Stimulated activated CD8-positive, alpha-beta memory T cell treated with anti-CD3 and anti-CD28 coated beads, Interleukin-7, amount 100 ng/mL, for 1 hour (primary cell): ENCODE results near the gene PRSS12.
"Not testable (repeated sequence)": the region's sequence is repeated elsewhere in the genome, so short reads cannot be mapped to it uniquely, and the experiment has no call there.

Source experiments
- DNase-seq, 2 donors: peaks; one replicate each; pipeline ENCODE4 v3.0.0-alpha.2; 2020; ENCODE audit warnings: low read depth in 2 of 2

Gene PRSS12, protein sequence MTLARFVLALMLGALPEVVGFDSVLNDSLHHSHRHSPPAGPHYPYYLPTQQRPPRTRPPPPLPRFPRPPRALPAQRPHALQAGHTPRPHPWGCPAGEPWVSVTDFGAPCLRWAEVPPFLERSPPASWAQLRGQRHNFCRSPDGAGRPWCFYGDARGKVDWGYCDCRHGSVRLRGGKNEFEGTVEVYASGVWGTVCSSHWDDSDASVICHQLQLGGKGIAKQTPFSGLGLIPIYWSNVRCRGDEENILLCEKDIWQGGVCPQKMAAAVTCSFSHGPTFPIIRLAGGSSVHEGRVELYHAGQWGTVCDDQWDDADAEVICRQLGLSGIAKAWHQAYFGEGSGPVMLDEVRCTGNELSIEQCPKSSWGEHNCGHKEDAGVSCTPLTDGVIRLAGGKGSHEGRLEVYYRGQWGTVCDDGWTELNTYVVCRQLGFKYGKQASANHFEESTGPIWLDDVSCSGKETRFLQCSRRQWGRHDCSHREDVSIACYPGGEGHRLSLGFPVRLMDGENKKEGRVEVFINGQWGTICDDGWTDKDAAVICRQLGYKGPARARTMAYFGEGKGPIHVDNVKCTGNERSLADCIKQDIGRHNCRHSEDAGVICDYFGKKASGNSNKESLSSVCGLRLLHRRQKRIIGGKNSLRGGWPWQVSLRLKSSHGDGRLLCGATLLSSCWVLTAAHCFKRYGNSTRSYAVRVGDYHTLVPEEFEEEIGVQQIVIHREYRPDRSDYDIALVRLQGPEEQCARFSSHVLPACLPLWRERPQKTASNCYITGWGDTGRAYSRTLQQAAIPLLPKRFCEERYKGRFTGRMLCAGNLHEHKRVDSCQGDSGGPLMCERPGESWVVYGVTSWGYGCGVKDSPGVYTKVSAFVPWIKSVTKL

DNA sequence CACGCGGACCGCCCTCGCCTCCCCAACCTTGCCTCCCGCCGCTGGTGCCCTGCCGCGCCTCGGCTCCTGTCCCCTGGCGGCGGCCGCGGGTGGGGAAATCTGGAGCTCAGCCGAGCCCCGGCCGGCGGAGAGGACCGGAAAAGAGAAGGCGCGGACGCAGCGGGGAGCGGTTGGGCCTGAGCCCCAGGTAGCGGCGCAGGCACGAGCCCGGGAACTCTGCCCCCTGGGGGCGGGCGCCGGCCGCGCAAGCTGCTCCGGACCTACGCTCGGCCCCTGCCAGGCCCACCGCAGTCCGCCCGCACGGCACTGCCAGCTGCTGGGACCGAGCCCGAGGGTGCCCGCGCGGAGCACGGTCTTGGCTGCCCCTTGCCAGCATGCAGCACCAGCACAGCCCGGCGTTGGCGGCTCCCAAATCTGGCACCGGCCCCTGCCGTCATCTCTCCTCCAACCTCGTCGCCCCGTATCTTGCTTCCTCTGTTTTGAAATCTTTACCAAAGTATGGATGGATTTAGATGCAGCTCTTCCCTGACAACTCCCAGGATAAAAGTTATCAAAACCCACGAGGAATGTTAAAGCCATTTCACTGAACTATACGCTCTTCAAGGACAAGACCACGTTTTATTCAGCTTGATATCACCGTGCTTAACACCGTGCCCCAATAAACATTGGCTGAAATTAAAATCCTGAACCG, at the start of gene PRSS12:
Gene PRSS12 (minus strand): TSS at position 161 of the 691 bp plus-strand sequence. CDS start 283 bp downstream, outside the sequence.
- DNase-seq = no peak

DNA sequence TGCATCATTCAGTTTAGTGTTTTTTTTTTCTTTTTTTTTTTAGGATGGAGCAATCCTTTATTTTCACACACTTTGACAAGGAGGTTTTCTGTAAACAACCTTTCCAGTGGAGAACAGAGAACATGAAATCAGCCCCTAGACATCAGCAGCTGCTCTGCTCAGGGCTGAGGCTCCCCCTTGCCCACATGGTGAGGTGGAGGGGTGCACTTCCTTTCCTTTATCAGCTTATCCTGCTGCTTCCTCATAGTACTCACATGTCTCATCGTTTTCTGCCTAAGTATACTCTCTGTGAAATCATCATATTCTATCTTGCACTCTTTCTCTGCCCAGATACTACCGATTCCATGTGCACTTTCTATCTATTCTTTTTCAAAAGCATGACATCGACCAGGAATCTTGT, 47.6 kb upstream of the PRSS12 start:
- no peak for DNase-seq

DNA sequence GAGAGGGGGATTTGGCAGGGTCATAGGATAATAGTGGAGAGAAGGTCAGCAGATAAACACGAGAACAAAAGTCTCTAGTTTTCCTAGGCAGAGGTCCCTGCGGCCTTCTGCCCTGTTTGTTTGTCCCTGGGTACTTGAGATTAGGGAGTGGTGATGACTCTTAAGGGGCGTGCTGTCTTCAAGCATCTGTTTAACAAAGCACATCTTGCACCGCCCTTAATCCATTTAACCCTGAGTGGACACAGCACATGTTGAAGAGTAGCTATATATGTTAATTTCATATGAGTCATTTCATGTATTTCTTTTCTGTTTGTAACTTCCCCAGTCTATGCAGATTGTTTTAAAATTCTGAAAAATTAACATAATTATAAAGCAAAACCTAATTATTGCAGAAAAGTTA, 47.1 kb upstream of the PRSS12 start:
- not testable (repeated sequence) for DNase-seq

DNA sequence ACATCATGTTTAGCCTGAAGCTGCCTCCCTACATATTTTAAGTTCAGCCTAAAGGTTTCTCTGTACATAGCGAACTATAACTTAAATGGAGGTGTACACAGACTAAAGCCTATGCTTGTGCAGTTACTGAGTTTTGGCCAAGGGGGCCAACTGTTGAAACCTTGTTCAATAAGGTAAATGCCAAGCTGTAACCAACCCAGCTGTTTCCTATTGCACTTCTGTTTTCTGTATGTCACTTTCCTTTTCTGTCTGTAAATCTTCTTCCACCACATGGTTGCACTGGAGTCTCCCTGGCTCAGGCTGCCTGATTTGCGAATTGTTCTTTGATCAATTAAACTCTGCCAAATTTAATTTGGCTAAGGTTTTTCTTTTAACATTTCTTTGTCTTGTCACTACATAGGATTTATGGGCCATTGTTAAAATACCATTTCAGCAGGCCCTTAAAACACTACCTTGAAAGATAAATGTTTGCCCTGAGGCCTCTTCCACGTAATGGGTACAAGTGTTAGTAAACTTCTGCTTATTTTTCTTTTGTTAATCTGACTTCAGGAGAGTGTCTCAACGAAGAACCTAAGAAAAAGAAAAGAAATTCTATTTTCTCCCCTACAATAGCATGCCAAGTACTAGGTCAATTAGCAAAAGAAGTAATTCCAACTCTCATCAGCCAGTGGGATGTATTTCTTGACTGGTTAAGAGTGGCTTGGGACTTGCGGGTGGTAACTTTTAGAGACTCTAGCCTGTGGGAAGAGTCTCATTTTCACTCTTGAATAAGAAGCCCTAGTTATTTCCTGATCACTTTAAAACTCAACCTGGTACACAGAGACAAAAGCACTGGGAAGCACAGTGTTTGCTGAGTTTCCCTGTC, 45.7 kb upstream of the PRSS12 start:
- DNase-seq = no peak

DNA sequence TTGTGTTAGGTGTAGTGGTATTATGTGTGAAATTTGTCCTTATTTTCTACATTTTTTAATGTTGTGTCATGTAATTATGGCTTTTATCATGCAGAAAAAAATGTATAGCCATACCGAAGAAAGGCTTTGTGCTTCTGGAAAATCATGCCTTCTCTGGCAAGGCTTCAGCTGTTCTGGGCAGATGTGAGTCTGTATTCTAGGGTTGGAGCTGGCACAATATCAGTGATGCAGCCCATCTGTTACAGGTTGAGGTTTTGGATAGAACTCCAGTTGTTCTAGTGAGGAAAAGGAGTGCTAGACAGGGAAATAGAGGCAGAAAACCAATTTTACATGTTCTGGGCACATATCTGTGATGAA, 44.8 kb upstream of the PRSS12 start:
- DNase-seq = no peak

DNA sequence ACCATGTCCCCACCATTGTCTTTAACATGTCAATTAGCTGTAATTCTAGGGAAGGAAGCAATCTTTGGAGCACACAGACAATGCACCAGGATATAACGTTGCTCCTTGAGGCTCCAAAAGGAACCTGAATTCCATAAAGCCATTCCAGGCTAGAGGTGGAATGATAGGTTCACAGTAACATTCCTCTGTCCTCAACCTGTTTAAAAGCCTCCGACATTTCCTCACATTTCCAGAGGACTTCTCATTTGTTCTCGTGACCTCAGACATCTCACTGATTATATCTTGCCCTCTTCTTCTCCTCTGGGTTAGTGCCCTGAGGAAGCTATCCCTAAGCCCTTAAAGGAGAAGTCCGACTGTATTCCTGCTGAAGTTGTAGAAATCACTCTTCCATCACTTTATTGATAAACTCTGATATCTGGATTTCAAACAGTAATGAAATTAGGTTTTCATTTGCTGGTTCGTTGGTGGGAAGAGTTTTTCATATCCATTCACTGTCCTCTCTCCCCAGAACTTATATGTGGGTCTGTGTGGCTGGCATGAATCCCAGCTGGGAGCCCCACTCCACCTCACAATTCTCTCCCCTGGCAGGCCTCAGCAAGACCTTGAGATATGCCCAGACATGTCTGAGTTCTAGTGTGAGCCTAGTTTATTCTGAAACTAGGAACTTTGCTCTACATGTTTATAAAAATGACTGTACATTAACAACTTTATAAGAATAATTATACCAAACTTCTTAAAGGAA, 44.2 kb upstream of the PRSS12 start:
- no peak for DNase-seq

DNA sequence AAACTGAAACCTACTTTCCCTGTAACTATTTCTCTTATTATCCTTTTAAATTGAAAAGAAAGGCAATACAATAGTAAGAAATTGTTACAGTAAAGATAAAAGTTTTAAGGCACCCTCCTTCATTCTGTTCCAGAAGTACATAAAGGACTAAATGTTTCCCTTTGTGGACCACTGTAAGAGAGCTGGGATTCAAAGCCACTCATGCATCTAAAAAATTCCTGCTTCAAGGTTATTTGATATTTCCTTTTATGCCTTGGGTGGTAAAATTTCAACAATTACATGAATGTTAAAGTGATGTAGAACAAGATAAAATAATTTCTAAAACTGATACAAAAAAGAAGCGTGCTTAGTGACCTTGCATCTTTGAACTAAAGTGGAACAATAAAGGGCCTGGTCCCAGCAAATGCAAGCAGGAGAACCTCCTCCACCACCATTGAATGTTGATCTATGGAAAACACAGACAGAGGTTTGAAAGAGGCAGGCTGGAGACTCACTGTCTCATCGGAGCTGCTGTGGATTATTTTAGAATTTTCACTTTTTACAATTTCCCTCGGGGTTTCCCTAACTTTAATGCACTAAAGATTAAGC, 42.3 kb upstream of the PRSS12 start:
- DNase-seq = no peak

DNA sequence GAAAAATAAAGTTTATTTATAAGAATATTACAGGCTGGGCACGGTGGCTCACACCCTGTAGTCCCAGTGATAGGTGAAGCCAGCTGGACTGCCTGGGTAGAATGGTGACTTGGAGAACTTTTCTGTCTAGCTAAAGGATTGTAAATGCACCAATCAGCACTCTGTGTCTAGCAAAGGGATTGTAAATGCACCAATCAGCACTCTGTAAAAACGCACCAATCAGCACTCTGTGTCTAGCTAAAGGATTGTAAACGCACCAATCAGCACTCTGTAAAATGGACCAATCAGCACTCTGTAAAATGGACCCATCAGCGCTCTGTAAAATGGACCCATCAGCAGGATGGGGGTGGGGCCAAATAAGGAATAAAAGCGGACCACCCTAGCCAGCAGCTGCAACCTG, 39.7 kb upstream of the PRSS12 start:
- DNase-seq = not testable (repeated sequence)

DNA sequence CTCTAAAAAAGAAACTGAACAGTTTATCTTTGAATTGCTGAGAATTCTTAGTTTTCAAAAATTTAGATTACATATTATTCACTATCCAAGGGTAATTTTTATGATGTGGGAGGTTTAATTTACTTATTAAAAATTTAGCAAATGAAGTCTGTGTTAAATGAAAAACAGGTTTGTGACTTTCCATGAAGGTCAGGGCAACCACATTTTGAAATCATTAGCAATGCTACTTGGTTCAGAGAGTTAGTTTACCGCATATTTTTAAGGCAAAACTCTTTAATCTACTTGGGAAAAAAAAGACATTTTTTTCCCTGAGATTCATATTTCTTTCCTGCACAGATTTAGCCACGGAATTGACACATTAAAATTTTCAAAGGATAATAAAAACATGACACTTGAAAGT, 37.3 kb upstream of the PRSS12 start:
- no peak for DNase-seq

DNA sequence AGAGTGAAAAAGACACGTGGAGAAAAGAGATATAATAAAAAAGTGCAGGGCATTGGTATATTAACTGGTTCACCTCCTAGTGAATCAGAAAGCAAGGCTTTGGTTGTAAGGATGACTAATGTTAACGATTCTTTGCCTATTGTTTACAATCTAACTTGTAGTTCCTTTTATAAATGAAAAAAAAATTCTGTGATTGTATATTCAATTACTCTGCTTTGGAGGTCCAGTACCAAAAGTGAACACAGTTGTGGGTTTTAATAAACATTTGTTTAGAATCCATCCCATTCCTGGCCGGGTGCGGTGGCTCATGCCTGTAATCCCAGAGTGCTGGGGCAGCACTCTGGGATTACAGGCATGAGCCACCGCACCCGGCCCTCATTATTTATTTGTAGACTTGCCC, 36.9 kb upstream of the PRSS12 start:
- no peak for DNase-seq

DNA sequence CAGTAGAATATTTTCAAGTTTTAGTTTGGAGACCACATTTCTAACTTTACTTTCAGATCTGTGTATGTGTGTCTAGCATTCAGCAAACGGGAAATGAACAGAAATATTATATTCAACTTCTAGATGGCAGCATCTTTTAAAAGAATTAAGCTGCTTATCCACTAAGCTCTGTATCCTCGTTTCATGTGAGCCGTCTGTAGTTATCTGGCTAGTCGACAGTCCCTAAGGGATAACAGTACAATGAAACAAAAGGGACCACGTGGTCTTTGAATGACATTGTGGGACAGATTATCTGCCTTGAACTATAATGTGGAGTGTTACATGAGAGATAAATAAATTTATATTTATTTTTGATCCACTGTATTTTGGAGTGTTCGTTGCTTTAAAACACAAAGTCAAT, 35.8 kb upstream of the PRSS12 start:
- DNase-seq = no peak

DNA sequence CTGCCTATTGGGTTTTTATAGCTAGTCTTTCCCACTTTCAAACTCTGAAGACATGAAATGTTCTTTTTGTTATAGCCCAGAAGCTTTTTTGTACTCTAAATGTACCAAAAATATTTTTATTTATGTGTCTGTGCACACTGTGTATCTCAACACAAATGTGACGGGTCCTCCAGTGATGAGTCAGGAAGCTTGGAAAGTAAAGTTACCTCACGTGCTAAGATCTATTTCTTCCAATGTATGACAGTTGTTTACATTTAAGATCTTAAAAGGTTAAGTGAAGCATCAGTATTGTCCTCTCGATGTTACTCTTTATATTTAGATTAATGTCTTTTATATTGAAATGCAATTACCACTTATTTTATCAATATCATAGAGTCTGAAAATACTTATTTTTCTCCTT, 29.1 kb upstream of the PRSS12 start:
- no peak for DNase-seq

DNA sequence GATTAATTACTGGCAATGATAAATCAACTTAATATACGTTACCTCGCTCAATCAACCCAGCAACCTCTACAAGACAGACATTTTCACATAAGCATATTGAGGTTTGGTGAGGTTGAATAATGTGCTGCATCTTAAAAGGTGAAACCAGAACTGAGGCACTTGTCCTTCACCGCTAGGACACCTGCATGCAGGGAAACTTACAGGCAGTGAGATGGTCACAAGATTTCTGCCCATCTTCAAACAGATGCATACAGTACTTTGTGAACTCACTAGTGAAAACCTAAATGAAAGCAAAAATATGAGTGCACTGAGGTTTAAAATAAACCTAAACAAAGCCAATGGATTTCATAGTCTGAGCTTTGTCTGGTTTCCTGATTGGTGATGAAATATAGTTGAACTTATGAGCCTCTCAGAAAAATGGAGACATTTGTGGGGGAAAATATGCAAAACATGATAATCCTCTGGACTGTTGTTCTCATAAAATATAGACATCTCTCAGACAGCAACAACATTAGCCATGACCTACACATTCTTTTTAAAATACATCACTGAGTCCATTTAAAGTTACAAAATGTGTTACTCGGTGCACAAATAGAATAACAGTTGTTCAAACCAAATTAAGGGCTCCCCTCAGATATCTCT, 20.9 kb upstream of the PRSS12 start:
- DNase-seq = no peak

DNA sequence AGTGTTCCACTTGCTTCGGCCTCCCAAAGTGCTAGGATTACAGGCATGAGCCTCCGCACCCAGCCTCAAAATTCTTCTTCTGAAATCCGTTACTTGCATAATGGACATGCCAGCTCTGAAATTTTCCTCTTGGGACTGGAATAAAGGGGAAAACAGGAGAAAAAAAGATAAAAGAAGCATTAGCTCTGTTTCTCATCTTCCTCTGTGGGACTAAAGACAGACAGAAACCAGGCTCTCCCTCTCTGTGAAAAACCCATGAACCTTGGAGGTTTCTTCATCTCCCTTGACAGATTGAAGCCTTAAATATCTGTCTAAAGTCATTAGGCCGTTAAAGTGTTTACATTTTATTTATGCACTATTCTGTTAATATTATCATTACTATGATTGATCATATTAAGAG, 19.4 kb upstream of the PRSS12 start:
- no peak for DNase-seq

DNA sequence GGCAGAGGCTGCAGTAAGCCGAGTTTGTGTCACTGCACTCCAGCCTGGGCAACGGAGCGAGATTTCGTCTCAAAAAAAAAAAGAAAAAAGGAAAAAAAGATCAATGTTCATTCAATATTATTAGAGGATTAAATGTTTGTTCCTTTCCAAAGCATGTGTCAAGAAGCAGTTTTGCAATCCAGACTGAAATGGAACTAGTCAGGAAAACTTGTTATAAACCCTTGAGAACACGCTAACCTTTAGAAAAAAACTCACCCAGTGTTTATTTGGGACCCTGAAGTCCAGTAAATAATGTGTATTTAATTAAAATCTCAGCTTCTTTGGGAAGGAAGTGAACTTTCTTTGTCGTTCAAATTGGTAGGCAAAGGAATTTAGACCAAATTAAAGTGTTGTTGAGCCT, 16.4 kb upstream of the PRSS12 start:
- no peak for DNase-seq

DNA sequence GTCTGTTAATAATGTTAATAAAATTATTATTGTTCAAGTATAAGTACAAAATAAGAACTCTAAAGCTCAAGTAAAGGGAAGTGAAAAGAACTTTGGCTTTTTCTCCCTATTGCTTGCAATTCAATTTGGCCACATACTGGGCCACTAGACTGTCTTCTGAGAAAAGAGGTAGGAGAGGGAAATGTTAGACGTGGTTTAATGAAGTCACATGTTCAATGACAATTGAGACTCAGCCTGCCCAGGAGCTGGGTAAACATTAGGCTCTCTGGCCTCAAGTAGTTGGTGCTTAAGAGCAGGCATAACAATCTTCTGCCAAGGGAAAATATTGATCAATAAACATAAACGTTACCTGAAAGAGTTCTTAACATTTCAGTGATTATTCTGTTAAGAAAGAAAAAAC, 15.1 kb upstream of the PRSS12 start:
- DNase-seq = no peak

DNA sequence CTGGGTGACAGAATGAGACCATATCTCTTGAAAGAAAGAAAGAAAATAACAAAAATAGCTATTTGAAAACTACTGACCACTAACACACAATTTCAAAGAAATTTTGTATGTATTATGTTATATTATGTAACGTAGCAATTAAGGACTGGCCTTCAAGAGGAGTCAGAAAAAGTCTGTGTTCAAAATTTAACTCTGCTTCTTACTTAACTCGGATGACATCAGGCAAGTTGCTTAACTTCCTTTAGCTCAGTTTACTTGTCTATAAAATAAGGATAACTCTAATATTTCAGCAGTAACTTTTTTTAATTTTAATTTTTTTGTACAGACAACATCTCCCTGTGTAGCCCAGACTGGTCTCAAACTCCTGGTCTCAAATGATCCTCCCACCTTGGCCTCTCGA, 14.6 kb upstream of the PRSS12 start:
- DNase-seq = no peak

DNA sequence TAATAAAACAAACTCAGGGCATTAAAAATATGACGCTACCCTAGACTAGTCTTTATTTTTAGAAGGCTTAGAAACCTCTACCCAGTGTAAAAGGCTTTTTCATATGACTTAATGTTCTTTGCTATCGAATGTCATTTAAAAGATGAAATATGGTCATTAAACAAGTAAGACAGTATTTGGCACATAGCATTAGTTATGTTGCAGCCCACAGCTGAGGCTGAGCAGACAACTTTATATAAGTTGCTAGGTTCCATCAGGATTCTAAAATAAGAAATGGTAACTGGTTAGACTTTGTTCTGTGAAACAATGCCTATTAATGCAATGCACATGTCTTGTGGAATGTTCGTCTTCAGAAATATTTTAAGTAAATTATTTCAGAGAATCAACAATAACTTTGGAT, 10.4 kb upstream of the PRSS12 start:
- no peak for DNase-seq

DNA sequence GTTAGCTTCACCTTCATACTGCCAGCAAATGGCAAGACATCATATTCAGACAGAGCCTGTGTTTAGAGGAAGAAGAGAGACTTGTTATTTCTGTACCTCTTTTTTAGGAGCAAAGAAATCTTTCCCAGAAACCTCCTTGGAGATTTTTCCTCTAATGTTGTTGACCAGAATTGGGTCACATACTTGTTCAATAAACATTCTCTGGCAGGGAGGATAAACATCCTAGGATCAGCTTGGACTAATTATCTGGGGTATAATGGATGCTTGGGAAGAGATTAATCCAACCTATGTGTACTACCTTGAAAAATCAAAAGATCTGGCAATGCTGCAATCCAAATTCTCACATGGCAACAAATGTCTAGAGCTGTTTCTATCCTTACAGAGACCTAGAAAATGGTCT, 8.4 kb upstream of the PRSS12 start:
- DNase-seq = no peak

DNA sequence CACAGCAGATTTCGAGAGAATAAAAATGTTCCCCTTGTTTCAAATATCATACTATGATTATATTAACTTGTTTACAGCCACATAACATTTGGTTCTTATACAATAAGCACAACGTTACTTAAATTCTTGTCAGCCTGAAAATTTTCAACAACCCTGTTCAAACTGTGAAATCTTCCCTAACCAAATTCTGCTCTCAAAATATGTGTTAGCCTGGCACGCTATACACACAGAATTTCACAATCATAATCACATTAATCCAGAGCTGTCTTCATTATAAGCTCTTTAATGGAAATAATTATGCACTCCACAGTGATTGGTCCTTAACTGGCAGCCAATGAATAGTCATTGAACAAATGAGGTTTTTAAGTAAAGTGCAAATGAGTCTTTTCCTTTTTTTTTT, 7.3 kb upstream of the PRSS12 start:
- no peak for DNase-seq
